GM12873 (cell line): Measurements from ENCODE around the gene IFNL2.
"Not testable (repeated sequence)": the region's sequence is repeated elsewhere in the genome, so short reads cannot be mapped to it uniquely, and the experiment has no call there.

Source experiments
- CTCF ChIP-seq: IDR thresholded peaks from 2 replicates; pipeline ENCODE4 v1.5.1; 2012; ENCODE audit warnings: low read depth, mild to moderate bottlenecking, moderate library complexity, low read length, control low read depth; ENCODE audit not compliant: insufficient read depth; ENCODE audit errors: missing control alignments

The IFNL2 gene

GRCh38 chr19:39268085-39268484 lies at the start of gene IFNL2:
Gene IFNL2, plus strand, starts transcription at chr19:39268396. Its CDS starts 173 bp downstream, at chr19:39268569.
- TF ChIP-seq CTCF, result not testable (repeated sequence)

- TF ChIP-seq CTCF, result no peak
Observed at GRCh38 chr19:39223703-39224279, 44.4 kb upstream of the IFNL2 start.

- TF ChIP-seq CTCF, result peak; percentile 13
Observed at GRCh38 chr19:39224910-39225309, 43.3 kb upstream of the IFNL2 start.

GRCh38 chr19:39230096-39230764 lies 38.0 kb upstream of the IFNL2 start:
- TF ChIP-seq CTCF, result no peak

DNA sequence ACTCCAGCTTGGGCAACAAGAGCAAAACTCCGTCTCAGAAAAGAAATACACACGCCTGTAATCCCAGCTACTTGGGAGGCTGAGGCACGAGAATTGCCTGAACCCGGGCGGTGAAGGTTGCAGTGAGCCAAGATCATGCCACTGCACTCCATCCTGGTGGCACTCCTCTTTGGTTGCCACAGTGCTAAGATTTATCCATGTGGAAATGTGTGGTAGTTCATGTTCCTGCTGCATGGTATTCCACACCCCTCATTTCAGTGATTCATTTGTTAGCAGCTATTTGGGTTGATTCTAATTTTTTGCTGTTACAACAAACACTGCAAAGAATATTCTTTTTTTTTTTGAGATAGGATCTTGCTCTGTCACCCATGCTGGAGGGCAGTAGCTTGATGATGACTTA lies 35.5 kb upstream of the IFNL2 start:
- no peak for TF ChIP-seq CTCF

- no peak for TF ChIP-seq CTCF
Observed at GRCh38 chr19:39236527-39236926, 31.7 kb upstream of the IFNL2 start.

DNA sequence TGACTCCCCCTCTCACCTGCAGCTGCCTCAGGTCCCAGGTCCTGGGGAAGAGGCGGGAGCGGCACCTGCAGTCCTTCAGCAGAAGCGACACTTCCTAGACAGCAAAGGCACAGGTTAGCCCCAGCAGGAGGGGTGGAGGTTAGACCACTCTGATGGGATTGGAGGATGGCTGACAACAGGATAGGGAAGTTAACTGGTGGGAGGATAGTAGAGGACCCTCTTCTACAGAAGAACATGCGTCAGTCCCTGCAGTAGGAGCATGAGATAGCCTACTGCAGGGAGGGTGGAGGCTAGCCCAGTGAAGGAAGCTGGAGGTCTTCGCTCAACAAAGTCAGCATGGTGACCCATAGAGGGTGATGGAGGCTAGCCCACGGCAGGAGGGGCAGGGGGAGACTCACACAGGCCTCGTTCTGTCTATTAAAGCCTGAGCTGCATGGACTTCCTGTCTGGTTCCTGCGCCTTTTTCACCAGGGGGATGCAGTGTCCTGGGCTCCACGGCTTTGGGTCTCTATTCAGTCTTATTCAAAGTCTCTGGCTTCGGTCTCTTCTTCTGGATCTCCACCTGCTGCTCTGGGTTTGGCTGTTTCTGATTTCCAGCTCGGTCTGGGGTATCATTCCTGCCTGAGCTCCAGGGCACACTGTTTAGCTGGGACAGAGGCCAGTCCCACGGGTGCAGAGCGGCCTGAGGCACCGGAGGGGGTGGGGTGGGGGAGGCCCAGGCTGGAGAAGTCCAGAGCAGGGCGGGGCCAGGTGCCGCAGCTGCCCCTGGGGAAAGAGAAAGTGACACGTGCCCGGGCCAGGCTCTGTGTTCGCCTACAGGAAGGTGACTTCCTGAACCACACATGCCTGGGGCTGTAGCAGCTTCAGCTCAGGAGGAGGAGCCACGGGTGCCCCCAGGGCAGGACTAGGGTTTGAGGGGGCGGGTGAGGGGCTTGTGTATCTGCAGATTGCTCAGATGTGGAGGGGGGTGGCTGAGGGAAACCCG lies 30.7 kb upstream of the IFNL2 start:
- TF ChIP-seq CTCF, result no peak
